DMS 273 (cell line): ENCODE data around the gene RIPOR1.

Experiments
- DNase-seq: peaks from one replicate; lab custom pipeline; 2025; ENCODE audit not compliant: unreplicated experiment; lab: John Stamatoyannopoulos, UW

The RIPOR1 gene

GRCh38 chr16:67555795-67556212, 27.2 kb downstream of the RIPOR1 start:
- DNase-seq: no peak

- DNase-seq: no peak
Measured at GRCh38 chr16:67558859-67559258, 30.2 kb downstream of the RIPOR1 start.

GRCh38 chr16:67560827-67561342, 32.3 kb downstream of the RIPOR1 start:
- DNase-seq: no peak

- no peak for DNase-seq
Measured at GRCh38 chr16:67561501-67561823, 32.8 kb downstream of the RIPOR1 start.

GRCh38 chr16:67561824-67562525, 33.3 kb downstream of the RIPOR1 start:
- DNase-seq: peak; percentile 99

- DNase-seq: peak; percentile 95
Measured at GRCh38 chr16:67562526-67562917, 33.9 kb downstream of the RIPOR1 start, which contains the start of gene CTCF. CTCF (plus strand) TSS chr16:67562526; CDS start chr16:67610833, 48,307 bp downstream.

- DNase-seq: peak; percentile 83
Measured at GRCh38 chr16:67562918-67563707, 34.5 kb downstream of the RIPOR1 start.

GRCh38 chr16:67563708-67564468, 35.3 kb downstream of the RIPOR1 start:
- DNase-seq: peak; percentile 76

GRCh38 chr16:67565470-67566100, 37.0 kb downstream of the RIPOR1 start:
- no peak for DNase-seq

GRCh38 chr16:67571464-67571863, 42.8 kb downstream of the RIPOR1 start:
- no peak for DNase-seq

- DNase-seq: no peak
Measured at GRCh38 chr16:67571981-67572431, 43.4 kb downstream of the RIPOR1 start.

- no peak for DNase-seq
Measured at GRCh38 chr16:67579686-67580085, 51.1 kb downstream of the RIPOR1 start.

- DNase-seq: no peak
Measured at GRCh38 chr16:67580202-67580601, 51.6 kb downstream of the RIPOR1 start.

GRCh38 chr16:67593288-67593687, 64.7 kb downstream of the RIPOR1 start:
- no peak for DNase-seq

- DNase-seq: no peak
Measured at GRCh38 chr16:67593701-67594100, 65.1 kb downstream of the RIPOR1 start.

- no peak for DNase-seq
Measured at GRCh38 chr16:67594256-67594915, 65.8 kb downstream of the RIPOR1 start.

GRCh38 chr16:67594956-67595355, 66.3 kb downstream of the RIPOR1 start:
- DNase-seq: no peak
